Colon (tissue), 2 donors: Measurements from ENCODE around the gene ETFRF1.

Experiments
- FAIRE-seq: peaks from 2 replicates; lab custom pipeline; 2012; peaks lifted over from hg19 to GRCh38; lab: Jason Lieb, UNC
- donor health status: control.
- donor health status: control.

Gene ETFRF1

GRCh38 chr12:25236190-25236589, 41.2 kb downstream of the ETFRF1 start:
- no peak for FAIRE-seq

- FAIRE-seq, result no peak
These were observed 41.6 kb downstream of the ETFRF1 start for GRCh38 chr12:25236626-25237025.

GRCh38 chr12:25241167-25242020, 46.4 kb downstream of the ETFRF1 start:
- FAIRE-seq, result peak; percentile 92

GRCh38 chr12:25242981-25243679, 48.1 kb downstream of the ETFRF1 start:
- FAIRE-seq, result no peak

- FAIRE-seq, result no peak
These were observed 48.6 kb downstream of the ETFRF1 start for GRCh38 chr12:25243680-25243990.

GRCh38 chr12:25245491-25245890, 50.5 kb downstream of the ETFRF1 start:
- FAIRE-seq, result no peak

- no peak for FAIRE-seq
These were observed 53.1 kb downstream of the ETFRF1 start for GRCh38 chr12:25248137-25248536.

- FAIRE-seq, result no peak
These were observed 53.7 kb downstream of the ETFRF1 start for GRCh38 chr12:25248732-25249131.

GRCh38 chr12:25249931-25250738, 55.1 kb downstream of the ETFRF1 start:
- no peak for FAIRE-seq

- no peak for FAIRE-seq
These were observed 56.0 kb downstream of the ETFRF1 start, which contains the start of gene KRAS for GRCh38 chr12:25250744-25251730. TSS of gene KRAS (minus strand) at chr12:25250929.

- FAIRE-seq, result no peak
These were observed 56.7 kb downstream of the ETFRF1 start for GRCh38 chr12:25251769-25252168.

- no peak for FAIRE-seq
These were observed 57.9 kb downstream of the ETFRF1 start for GRCh38 chr12:25252946-25253345.

GRCh38 chr12:25253371-25254068, 58.5 kb downstream of the ETFRF1 start:
- FAIRE-seq, result no peak

GRCh38 chr12:25254271-25254880, 59.3 kb downstream of the ETFRF1 start:
- no peak for FAIRE-seq
